Measurements from ENCODE around the gene TUBA1C.

Gene TUBA1C

GRCh38 chr12:49297695-49298060, 32.8 kb downstream of the TUBA1C start:
- peak overlapping the region; percentile 68 for H3K4me2 ChIP-seq (ENCODE audit: low read depth, low read length, poor library complexity, severe bottlenecking)
- no peak overlapping the region for H3K4me3 ChIP-seq (ENCODE audit: insufficient read depth, low read length, poor library complexity, severe bottlenecking)
- no peaks in the 10 kb centered on the region for H3K27me3 ChIP-seq (ENCODE audit: low read length)

GRCh38 chr12:49298160-49298559, 33.3 kb downstream of the TUBA1C start:
- Histone ChIP-seq H3K9me2 (replicated peaks; ENCODE audit: insufficient read depth, low read length) (no peaks in the 10 kb centered on the region), H3K4me2 (ENCODE audit: low read depth, low read length, poor library complexity, severe bottlenecking) (no peak overlapping the region), H3K36me3 (ENCODE audit: low read length) (no peaks in the 10 kb centered on the region), H3K4me3 (ENCODE audit: insufficient read depth, low read length, poor library complexity, severe bottlenecking) (no peak overlapping the region), H3K27ac (ENCODE audit: low read depth, low read length) (no peak overlapping the region), H3F3A (ENCODE audit: insufficient read depth) (no peaks in the 10 kb centered on the region), H3K9ac (ENCODE audit: low read length) (no peak overlapping the region), H2AFZ (ENCODE audit: low read depth, low read length, severe bottlenecking) (no peak overlapping the region), H3K27me3 (ENCODE audit: low read length) (no peaks in the 10 kb centered on the region), H3K79me2 (ENCODE audit: insufficient read depth, low read length) (no peaks in the 10 kb centered on the region), H3K9me3 (ENCODE audit: insufficient read depth, low read length) (no peaks in the 10 kb centered on the region), H4K20me1 (ENCODE audit: low read depth, low read length) (no peaks in the 10 kb centered on the region)
- TF ChIP-seq, protein P1, sequence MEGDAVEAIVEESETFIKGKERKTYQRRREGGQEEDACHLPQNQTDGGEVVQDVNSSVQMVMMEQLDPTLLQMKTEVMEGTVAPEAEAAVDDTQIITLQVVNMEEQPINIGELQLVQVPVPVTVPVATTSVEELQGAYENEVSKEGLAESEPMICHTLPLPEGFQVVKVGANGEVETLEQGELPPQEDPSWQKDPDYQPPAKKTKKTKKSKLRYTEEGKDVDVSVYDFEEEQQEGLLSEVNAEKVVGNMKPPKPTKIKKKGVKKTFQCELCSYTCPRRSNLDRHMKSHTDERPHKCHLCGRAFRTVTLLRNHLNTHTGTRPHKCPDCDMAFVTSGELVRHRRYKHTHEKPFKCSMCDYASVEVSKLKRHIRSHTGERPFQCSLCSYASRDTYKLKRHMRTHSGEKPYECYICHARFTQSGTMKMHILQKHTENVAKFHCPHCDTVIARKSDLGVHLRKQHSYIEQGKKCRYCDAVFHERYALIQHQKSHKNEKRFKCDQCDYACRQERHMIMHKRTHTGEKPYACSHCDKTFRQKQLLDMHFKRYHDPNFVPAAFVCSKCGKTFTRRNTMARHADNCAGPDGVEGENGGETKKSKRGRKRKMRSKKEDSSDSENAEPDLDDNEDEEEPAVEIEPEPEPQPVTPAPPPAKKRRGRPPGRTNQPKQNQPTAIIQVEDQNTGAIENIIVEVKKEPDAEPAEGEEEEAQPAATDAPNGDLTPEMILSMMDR (IDR thresholded peaks at IDR 0.05; ENCODE audit: insufficient read depth, low read length, poor library complexity, severe bottlenecking) = no peak
- TF ChIP-seq EZH2phosphoT487 (conservative IDR thresholded peaks at IDR 0.05; ENCODE audit: low read length) = no peak

More at GRCh38 chr12:49297695-49298060, 32.8 kb downstream of the TUBA1C start:
- no peaks in the 10 kb centered on the region for H3K9me3 ChIP-seq (ENCODE audit: insufficient read depth, low read length)
- H2AFZ ChIP-seq (ENCODE audit: low read depth, low read length, severe bottlenecking) = no peak overlapping the region
- no peaks in the 10 kb centered on the region for H3K79me2 ChIP-seq (ENCODE audit: insufficient read depth, low read length)
- H4K20me1 ChIP-seq (ENCODE audit: low read depth, low read length) = no peaks in the 10 kb centered on the region
- no peak overlapping the region for H3K9ac ChIP-seq (ENCODE audit: low read length)
- H3K36me3 ChIP-seq (ENCODE audit: low read length) = no peaks in the 10 kb centered on the region
- H3F3A ChIP-seq (ENCODE audit: insufficient read depth) = no peaks in the 10 kb centered on the region
- no peak for TF ChIP-seq EZH2phosphoT487 (conservative IDR thresholded peaks at IDR 0.05; ENCODE audit: low read length)
- TF ChIP-seq, protein P1 (IDR thresholded peaks at IDR 0.05; ENCODE audit: insufficient read depth, low read length, poor library complexity, severe bottlenecking) = no peak
- H3K27ac ChIP-seq (ENCODE audit: low read depth, low read length) = no peak overlapping the region
- H3K9me2 ChIP-seq (replicated peaks; ENCODE audit: insufficient read depth, low read length) = no peaks in the 10 kb centered on the region

GRCh38 chr12:49301760-49302159, 36.9 kb downstream of the TUBA1C start:
- no peak for TF ChIP-seq EZH2phosphoT487 (conservative IDR thresholded peaks at IDR 0.05; ENCODE audit: low read length)
- TF ChIP-seq, protein P1 (IDR thresholded peaks at IDR 0.05; ENCODE audit: insufficient read depth, low read length, poor library complexity, severe bottlenecking) = no peak
- Histone ChIP-seq H3K4me2 (ENCODE audit: low read depth, low read length, poor library complexity, severe bottlenecking) (no peak overlapping the region), H3K27ac (ENCODE audit: low read depth, low read length) (no peak overlapping the region), H3K27me3 (ENCODE audit: low read length) (no peaks in the 10 kb centered on the region), H3K36me3 (ENCODE audit: low read length) (no peaks in the 10 kb centered on the region), H3F3A (ENCODE audit: insufficient read depth) (no peaks in the 10 kb centered on the region), H3K4me3 (ENCODE audit: insufficient read depth, low read length, poor library complexity, severe bottlenecking) (no peak overlapping the region), H4K20me1 (ENCODE audit: low read depth, low read length) (no peaks in the 10 kb centered on the region), H3K9me2 (replicated peaks; ENCODE audit: insufficient read depth, low read length) (no peaks in the 10 kb centered on the region), H2AFZ (ENCODE audit: low read depth, low read length, severe bottlenecking) (peak overlapping the region; percentile 88), H3K9ac (ENCODE audit: low read length) (no peak overlapping the region), H3K79me2 (ENCODE audit: insufficient read depth, low read length) (no peaks in the 10 kb centered on the region), H3K9me3 (ENCODE audit: insufficient read depth, low read length) (no peaks in the 10 kb centered on the region)
